Measurements from ENCODE around the gene ZNRF2. TPM values are rescaled to one million over a fixed set of nuclear protein-coding genes. Genes with fewer than 3 reads are reported as not detected.
"Not testable (repeated sequence)": the region's sequence is repeated elsewhere in the genome, so short reads cannot be mapped to it uniquely, and the experiment has no call there.

The ZNRF2 gene
- polyA plus RNA-seq, 5 donors, result 10.9 to 16.4 (median 11.8) TPM

GRCh38 chr7:30353532-30353931 lies 69.1 kb downstream of the ZNRF2 start:
- no peak for DNase-seq

- no peak for DNase-seq
These were observed 69.7 kb downstream of the ZNRF2 start for GRCh38 chr7:30353932-30354607.

- no peak for DNase-seq
These were observed 70.4 kb downstream of the ZNRF2 start for GRCh38 chr7:30354791-30355190.

GRCh38 chr7:30359957-30360356 lies 75.6 kb downstream of the ZNRF2 start:
- DNase-seq, result no peak

GRCh38 chr7:30363778-30364563 lies 79.6 kb downstream of the ZNRF2 start:
- no peak for DNase-seq

- no peak for DNase-seq
These were observed 80.4 kb downstream of the ZNRF2 start for GRCh38 chr7:30364773-30365172.

GRCh38 chr7:30365621-30366020 lies 81.2 kb downstream of the ZNRF2 start:
- no peak for DNase-seq

GRCh38 chr7:30366606-30367005 lies 82.2 kb downstream of the ZNRF2 start:
- no peak for DNase-seq

GRCh38 chr7:30367561-30367960 lies 83.2 kb downstream of the ZNRF2 start:
- DNase-seq, result no peak

GRCh38 chr7:30369879-30370278 lies 85.5 kb downstream of the ZNRF2 start:
- DNase-seq, result no peak

- no peak for DNase-seq
These were observed 86.9 kb downstream of the ZNRF2 start for GRCh38 chr7:30371321-30371720.

GRCh38 chr7:30378275-30378674 lies 93.9 kb downstream of the ZNRF2 start:
- DNase-seq, result no peak

GRCh38 chr7:30379131-30379530 lies 94.7 kb downstream of the ZNRF2 start:
- no peak for DNase-seq

- DNase-seq, result no peak
These were observed 95.3 kb downstream of the ZNRF2 start for GRCh38 chr7:30379741-30380140.

- DNase-seq, result no peak
These were observed 95.9 kb downstream of the ZNRF2 start for GRCh38 chr7:30380294-30380693.

- DNase-seq, result not testable (repeated sequence)
These were observed 96.4 kb downstream of the ZNRF2 start for GRCh38 chr7:30380824-30381223.

- no peak for DNase-seq
These were observed 98.2 kb downstream of the ZNRF2 start for GRCh38 chr7:30382607-30383006.

- DNase-seq, result no peak
These were observed 105.4 kb downstream of the ZNRF2 start for GRCh38 chr7:30389791-30390190.

GRCh38 chr7:30390736-30391636 lies 106.6 kb downstream of the ZNRF2 start:
- no peak for DNase-seq

- no peak for DNase-seq
These were observed 107.4 kb downstream of the ZNRF2 start for GRCh38 chr7:30391806-30392205.

GRCh38 chr7:30395676-30396075 lies 111.3 kb downstream of the ZNRF2 start:
- DNase-seq, result no peak

- no peak for DNase-seq
These were observed 112.0 kb downstream of the ZNRF2 start for GRCh38 chr7:30396389-30396788.

Data from right lung (tissue), 5 donors.